Right lung (tissue), 5 donors: Measurements from ENCODE around the gene VDAC2. TPM values are rescaled to one million over a fixed set of nuclear protein-coding genes. Genes with fewer than 3 reads are reported as not detected.
A peak's percentile ranks its signal among the peaks of the same experiment; 100 is the strongest.

Experiments
- DNase-seq, 2 donors: peaks; one replicate each; pipeline ENCODE4 v3.0.0-alpha.2; 2013
- polyA plus RNA-seq, 5 donors: library from polyadenylated mRNA; unstranded; fragments of 120-200 nt; gene quantifications; one replicate each; pipeline versions ENCODE4 v1.2.1 to v1.2.3, GENCODE V29; 2013; ENCODE audit warnings: inconsistent platforms in 1 of 5, low replicate concordance in 1 of 5; ENCODE audit not compliant: insufficient read length in 5 of 5, insufficient read depth in 1 of 5

The VDAC2 gene
- polyA plus RNA-seq, 5 donors, result 163 to 177 (median 169) TPM

GRCh38 chr10:75226656-75227055, 16.1 kb downstream of the VDAC2 start:
- no peak for DNase-seq

- DNase-seq, result no peak
Observed at GRCh38 chr10:75228278-75228677, 17.7 kb downstream of the VDAC2 start.

GRCh38 chr10:75228834-75229233, 18.2 kb downstream of the VDAC2 start:
- no peak for DNase-seq

- DNase-seq, result no peak
Observed at GRCh38 chr10:75229971-75230370, 19.4 kb downstream of the VDAC2 start.

GRCh38 chr10:75230600-75231038, 20.0 kb downstream of the VDAC2 start:
- DNase-seq, result peak in 1 of 2 donors; percentile 78

GRCh38 chr10:75231672-75232581, 21.3 kb downstream of the VDAC2 start:
- no peak for DNase-seq

- no peak for DNase-seq
Observed at GRCh38 chr10:75233444-75234016, 22.9 kb downstream of the VDAC2 start.

- DNase-seq, result peak; percentile 73 to 76
Observed at GRCh38 chr10:75234017-75234682, 23.6 kb downstream of the VDAC2 start.

- DNase-seq, result no peak
Observed at GRCh38 chr10:75234683-75235374, 24.2 kb downstream of the VDAC2 start.

GRCh38 chr10:75235375-75236177, 25.0 kb downstream of the VDAC2 start, which contains the start of gene COMTD1:
TSS of gene COMTD1 (minus strand) at chr10:75235957. CDS start at chr10:75235928, 29 bp downstream.
- DNase-seq, result peak; percentile 84 to 86

- no peak for DNase-seq
Observed at GRCh38 chr10:75236178-75236825, 25.7 kb downstream of the VDAC2 start.

GRCh38 chr10:75238182-75239095, 27.8 kb downstream of the VDAC2 start:
- DNase-seq, result no peak

- DNase-seq, result no peak
Observed at GRCh38 chr10:75239096-75239790, 28.6 kb downstream of the VDAC2 start.

GRCh38 chr10:75240329-75241076, 29.9 kb downstream of the VDAC2 start:
- DNase-seq, result no peak

- DNase-seq, result no peak
Observed at GRCh38 chr10:75243426-75243825, 32.8 kb downstream of the VDAC2 start.

GRCh38 chr10:75244487-75245353, 34.1 kb downstream of the VDAC2 start:
- no peak for DNase-seq
